Brain microvascular endothelial cell (primary cell): ENCODE measurements around the gene RPS6KC1.

ENCODE experiments used
- DNase-seq: peaks from one replicate; pipeline ENCODE4 v3.0.0-alpha.2; 2020
- H3K27ac ChIP-seq: fragments of 250-450 bp; sonication (Bioruptor Pico); 2 replicates; pipeline ENCODE4 v1.5.1; 2020; ENCODE audit warnings: mild to moderate bottlenecking, moderate library complexity
- H3K27me3 ChIP-seq: fragments of 250-450 bp; sonication (Bioruptor Pico); replicated peaks from 2 replicates; pipeline ENCODE4 v1.5.1; 2020; ENCODE audit warnings: mild to moderate bottlenecking
- H3K36me3 ChIP-seq: fragments of 250-450 bp; sonication (Bioruptor Pico); replicated peaks from 2 replicates; pipeline ENCODE4 v1.5.1; 2020; ENCODE audit warnings: mild to moderate bottlenecking
- H3K4me3 ChIP-seq: 2 replicates; pipeline ENCODE4 v1.5.1; 2011; ENCODE audit warnings: low read depth, mild to moderate bottlenecking, control low read depth, low read length, moderate library complexity
- CTCF ChIP-seq: IDR thresholded peaks from 2 replicates; pipeline ENCODE4 v1.5.1; 2011; ENCODE audit warnings: low read depth, mild to moderate bottlenecking, moderate library complexity, low read length, control low read depth, inconsistent platforms; ENCODE audit errors: missing control alignments
- in situ Hi-C: cut with HindIII; loops from 2 replicates; pipeline ENCODE4 v1.10.0; 2017; ENCODE audit warnings: low sequenced_read_pairs, low pct_ligation_motif_present

RPS6KC1 gene

DNA sequence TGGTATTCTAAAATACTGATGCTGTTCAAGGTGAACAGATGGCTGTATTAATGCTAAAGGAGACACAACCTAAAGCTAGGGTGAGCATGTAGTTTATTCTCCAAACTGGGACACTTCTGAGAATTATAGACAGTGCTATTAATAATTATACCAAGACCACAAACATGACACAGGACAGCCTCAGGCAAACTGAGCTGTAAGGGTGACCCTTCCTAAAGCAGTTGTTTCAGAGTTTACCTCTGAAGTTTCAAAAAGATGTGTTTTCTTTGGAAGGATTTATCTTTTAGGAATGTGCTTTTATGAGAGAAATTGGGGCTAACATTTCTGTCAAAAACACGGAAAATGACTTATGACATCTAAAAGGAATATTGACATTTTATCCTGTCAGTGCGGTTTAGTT is 68.8 kb downstream of the RPS6KC1 start:
- H3K36me3 ChIP-seq, result no peaks in the 10 kb centered on the region
- no peak for TF ChIP-seq CTCF
- no peak overlapping the region for H3K4me3 ChIP-seq
- no peak for DNase-seq
- no peaks in the 10 kb centered on the region for H3K27me3 ChIP-seq
- H3K27ac ChIP-seq, result no peak overlapping the region
- in situ Hi-C loops, result no loop called here

- DNase-seq, result no peak
- in situ Hi-C loops, result no loop called here
- TF ChIP-seq CTCF, result no peak
Measured at GRCh38 chr1:213120386-213120785, 69.3 kb downstream of the RPS6KC1 start.

DNA sequence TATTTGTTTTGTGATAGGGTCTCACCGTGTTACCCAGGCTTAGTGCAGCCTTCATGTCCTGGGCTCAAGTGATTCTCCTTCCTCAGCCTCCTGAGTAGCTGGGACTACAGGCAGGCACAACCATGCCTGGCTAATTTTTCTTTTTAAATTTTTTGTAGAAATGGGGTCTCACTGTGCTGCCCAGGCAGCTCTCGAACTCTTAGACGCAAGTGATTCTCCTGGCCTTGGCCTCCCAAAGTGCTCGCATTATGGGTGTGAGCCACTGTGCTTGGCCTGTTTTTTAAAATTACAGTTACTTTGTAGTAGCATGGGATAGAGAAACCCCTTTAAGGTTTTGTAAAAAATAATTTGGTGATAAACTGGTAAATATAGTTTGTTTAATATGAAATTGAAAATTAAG is 69.9 kb downstream of the RPS6KC1 start:
- DNase-seq, result no peak
- H3K27me3 ChIP-seq, result no peaks in the 10 kb centered on the region
- H3K27ac ChIP-seq, result no peak overlapping the region
- no peak for TF ChIP-seq CTCF
- no peak overlapping the region for H3K4me3 ChIP-seq
- H3K36me3 ChIP-seq, result no peaks in the 10 kb centered on the region
- in situ Hi-C loops, result no loop called here

More at GRCh38 chr1:213120386-213120785, 69.3 kb downstream of the RPS6KC1 start:
- Histone ChIP-seq H3K4me3 (no peak overlapping the region), H3K27me3 (no peaks in the 10 kb centered on the region), H3K36me3 (no peaks in the 10 kb centered on the region), H3K27ac (no peak overlapping the region)

- Histone ChIP-seq H3K4me3 (no peak overlapping the region), H3K27me3 (no peaks in the 10 kb centered on the region), H3K27ac (no peak overlapping the region), H3K36me3 (no peaks in the 10 kb centered on the region)
- peak; percentile 30 for TF ChIP-seq CTCF
- DNase-seq, result peak; percentile 45
- in situ Hi-C loops, result no loop called here
Measured at GRCh38 chr1:213122514-213122929, 71.5 kb downstream of the RPS6KC1 start.

GRCh38 chr1:213123087-213123486 is 72.0 kb downstream of the RPS6KC1 start:
- no peak for TF ChIP-seq CTCF
- DNase-seq, result no peak
- H3K36me3 ChIP-seq, result no peaks in the 10 kb centered on the region
- H3K27ac ChIP-seq, result no peak overlapping the region
- no peaks in the 10 kb centered on the region for H3K27me3 ChIP-seq
- no peak overlapping the region for H3K4me3 ChIP-seq
- in situ Hi-C loops, result no loop called here

- DNase-seq, result peak; percentile 54
Measured at GRCh38 chr1:213123536-213123935, 72.5 kb downstream of the RPS6KC1 start.

More at GRCh38 chr1:213123536-213123935, 72.5 kb downstream of the RPS6KC1 start:
- no peak for TF ChIP-seq CTCF
- Histone ChIP-seq H3K27me3 (no peaks in the 10 kb centered on the region), H3K36me3 (no peaks in the 10 kb centered on the region), H3K4me3 (no peak overlapping the region), H3K27ac (no peak overlapping the region)
- in situ Hi-C loops, result no loop called here
